Measurements from ENCODE around the gene GUCD1. TPM values are rescaled to one million over a fixed set of nuclear protein-coding genes. Genes with fewer than 3 reads are reported as not detected.
"Not testable (repeated sequence)": the region's sequence is repeated elsewhere in the genome, so short reads cannot be mapped to it uniquely, and the experiment has no call there.

Gene GUCD1
- total RNA-seq, 1 donor = 96.6 TPM

DNA sequence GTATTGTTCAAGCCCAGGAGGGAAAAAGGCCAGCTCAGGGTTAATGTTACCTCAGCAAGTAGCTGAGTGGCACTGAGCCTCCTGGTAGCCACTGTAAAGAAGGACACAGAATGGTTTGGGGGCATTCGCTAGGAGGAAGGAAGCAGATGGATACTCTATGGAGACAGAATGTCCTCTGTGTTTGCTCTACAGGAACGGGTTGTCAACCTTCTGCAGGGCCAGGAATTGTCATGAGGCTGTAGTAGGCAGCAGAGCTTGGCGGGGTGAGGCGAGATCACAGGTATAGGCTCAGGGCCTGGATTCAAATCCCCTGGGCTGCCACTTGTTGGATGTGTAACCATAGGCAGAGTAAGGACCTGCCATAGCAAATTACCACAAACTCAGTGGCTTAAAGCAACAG, 40.9 kb upstream of the GUCD1 start:
- TF ChIP-seq, protein P1, sequence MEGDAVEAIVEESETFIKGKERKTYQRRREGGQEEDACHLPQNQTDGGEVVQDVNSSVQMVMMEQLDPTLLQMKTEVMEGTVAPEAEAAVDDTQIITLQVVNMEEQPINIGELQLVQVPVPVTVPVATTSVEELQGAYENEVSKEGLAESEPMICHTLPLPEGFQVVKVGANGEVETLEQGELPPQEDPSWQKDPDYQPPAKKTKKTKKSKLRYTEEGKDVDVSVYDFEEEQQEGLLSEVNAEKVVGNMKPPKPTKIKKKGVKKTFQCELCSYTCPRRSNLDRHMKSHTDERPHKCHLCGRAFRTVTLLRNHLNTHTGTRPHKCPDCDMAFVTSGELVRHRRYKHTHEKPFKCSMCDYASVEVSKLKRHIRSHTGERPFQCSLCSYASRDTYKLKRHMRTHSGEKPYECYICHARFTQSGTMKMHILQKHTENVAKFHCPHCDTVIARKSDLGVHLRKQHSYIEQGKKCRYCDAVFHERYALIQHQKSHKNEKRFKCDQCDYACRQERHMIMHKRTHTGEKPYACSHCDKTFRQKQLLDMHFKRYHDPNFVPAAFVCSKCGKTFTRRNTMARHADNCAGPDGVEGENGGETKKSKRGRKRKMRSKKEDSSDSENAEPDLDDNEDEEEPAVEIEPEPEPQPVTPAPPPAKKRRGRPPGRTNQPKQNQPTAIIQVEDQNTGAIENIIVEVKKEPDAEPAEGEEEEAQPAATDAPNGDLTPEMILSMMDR (IDR thresholded peaks at IDR 0.05; ENCODE audit: insufficient read depth, low read length) = no peak
- no peak overlapping the region for H3K4me3 ChIP-seq (ENCODE audit: low read depth, low read length)
- no peak for DNase-seq (ENCODE audit: low read depth)

DNA sequence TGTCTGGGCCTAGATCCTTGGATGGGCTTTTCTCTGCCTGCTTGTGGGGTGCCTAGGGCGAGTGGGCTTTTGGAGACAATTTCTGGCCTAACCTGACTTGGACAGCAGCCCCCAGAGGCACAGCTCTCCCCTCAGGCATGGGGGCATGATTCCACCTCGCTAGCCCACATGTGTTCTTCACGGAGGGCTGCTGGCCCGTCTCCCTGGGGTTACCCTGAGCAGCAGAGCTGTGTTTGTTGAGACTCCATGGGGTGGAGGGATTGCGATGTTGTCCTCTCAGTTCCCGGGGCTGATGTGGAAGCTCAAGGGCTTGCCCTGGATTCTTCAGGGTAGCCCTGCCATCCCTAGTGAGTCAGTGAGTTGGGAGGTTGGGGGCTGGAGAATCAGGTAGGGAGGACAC, 40.3 kb upstream of the GUCD1 start:
- no peak overlapping the region for H3K4me3 ChIP-seq (ENCODE audit: low read depth, low read length)
- DNase-seq (ENCODE audit: low read depth) = no peak
- TF ChIP-seq, protein P1 (IDR thresholded peaks at IDR 0.05; ENCODE audit: insufficient read depth, low read length) = no peak

DNA sequence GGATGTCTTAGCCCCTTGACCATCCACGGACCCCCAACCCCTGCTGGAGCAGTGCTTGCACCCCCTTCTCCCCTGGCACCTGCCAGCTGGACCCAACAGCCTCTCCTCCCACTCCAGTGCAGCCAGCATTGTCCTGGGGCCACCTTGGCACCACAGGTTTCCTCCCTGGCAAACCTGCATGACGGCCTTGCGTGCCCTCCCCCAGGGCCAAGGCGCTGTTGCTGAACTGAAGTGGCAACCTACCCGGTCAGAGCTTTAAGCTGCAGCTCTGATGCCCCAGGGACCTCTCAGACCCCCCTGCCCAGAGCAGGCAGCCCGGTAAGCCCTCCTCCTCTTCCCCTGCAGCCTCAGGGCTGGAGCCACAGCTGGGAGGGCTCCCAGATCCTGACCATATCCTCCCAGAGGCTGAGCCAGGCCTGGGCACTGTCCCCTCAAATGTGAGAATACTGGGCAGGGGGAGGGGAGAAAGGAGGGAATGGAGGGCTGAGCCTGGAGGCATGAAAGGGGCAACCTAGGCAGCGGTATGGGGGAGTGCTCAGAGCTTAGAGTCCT, 39.7 kb upstream of the GUCD1 start:
- no peak overlapping the region for H3K4me3 ChIP-seq (ENCODE audit: low read depth, low read length)
- TF ChIP-seq, protein P1 (IDR thresholded peaks at IDR 0.05; ENCODE audit: insufficient read depth, low read length) = no peak
- no peak for DNase-seq (ENCODE audit: low read depth)

DNA sequence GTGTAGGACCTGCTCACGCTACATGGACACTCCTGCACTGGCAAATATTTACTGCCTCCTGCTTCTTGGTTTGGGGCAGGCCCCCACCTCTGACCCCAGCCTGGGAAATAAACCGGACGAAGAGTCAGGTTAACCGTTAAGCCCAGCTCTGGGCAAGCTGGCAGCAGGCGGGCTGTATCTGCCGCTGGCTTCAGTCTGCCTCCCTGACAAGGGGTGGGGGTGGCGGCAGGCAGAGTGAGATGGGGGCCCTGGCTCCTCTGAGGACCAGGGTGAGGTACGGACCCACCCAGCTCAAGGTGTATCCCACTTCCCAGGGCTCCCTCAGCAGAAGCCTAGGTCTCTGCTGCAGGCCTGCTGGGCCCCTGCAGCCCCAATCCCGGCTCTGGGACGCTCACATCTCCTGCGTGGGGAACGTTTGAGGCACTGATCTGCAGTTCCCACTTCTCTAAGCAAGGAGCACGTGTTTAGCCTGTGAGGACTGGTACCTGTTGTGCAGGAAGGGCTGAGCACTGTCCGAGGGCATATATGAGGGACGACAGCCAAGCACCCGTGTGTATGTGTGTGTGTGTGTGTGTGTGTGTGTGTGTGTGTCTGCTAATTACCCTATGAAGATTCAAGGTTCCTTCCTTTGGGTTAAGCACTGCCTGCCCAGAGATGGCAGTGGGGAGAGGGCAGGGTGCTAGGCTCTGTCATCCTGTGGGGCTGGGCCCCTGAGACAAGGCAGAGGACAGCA, 39.1 kb upstream of the GUCD1 start:
- no peak overlapping the region for H3K4me3 ChIP-seq (ENCODE audit: low read depth, low read length)
- no peak for DNase-seq (ENCODE audit: low read depth)
- TF ChIP-seq, protein P1 (IDR thresholded peaks at IDR 0.05; ENCODE audit: insufficient read depth, low read length) = no peak

DNA sequence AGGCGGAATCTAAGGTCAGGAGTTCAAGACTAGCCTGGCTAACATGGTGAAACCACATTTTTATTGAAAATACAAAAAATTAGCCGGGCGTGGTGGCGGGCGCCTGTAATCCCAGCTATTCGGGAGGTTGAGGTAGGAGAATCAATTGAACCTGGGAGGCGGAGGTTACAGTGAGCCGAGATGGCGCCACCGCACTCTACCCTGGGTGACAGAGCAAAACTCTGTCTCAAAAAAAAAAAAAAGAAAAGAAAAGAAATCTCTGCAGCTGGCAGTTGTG, 38.6 kb upstream of the GUCD1 start:
- not testable (repeated sequence) for DNase-seq (ENCODE audit: low read depth)
- peak overlapping the region; percentile 75 for H3K4me3 ChIP-seq (ENCODE audit: low read depth, low read length)

DNA sequence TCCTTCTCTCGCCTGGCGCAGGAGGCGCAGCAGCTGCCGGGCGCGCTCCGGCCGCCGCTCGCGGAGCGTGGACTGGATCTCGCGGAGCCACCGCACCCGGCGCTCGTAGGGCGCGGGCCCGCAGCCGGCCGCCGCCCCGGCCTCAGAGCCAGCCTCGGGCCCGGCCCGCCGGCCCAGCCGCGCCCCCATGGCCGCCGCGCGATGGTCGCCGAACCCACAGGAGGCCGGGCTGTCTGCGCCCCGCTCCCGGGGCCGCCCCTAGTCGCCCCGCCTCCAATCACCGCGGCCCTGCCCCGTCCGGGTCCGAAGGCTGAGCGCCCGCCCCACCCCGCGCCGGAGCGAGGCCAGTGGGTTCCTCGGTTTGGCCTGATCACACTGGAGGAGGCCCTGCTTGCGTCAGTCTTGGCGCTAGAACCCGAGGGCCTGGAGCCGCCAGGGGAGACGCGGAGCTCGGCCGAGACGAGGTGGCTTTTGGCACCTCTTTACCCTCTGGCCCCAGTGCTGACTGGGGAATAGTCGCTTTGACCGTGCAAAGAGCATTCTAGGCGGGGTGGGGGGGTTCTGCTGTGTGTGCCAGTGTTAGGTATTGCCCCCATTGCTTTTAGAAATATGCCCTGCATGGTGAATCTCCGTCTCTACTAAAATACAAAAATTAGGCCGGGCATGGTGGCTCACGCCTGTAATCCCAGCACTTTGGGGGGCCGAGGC, 38.1 kb upstream of the GUCD1 start, which contains the start of gene LRRC75B:
TSS of gene LRRC75B (minus strand) at position 223 of the 708 bp plus-strand sequence. CDS start at position 189, 34 bp downstream.
- DNase-seq (ENCODE audit: low read depth) = peak; percentile 86
- H3K4me3 ChIP-seq (ENCODE audit: low read depth, low read length) = peak within 1 kb of the TSS; percentile 75
- TF ChIP-seq, protein P1 (IDR thresholded peaks at IDR 0.05; ENCODE audit: insufficient read depth, low read length) = no peak

DNA sequence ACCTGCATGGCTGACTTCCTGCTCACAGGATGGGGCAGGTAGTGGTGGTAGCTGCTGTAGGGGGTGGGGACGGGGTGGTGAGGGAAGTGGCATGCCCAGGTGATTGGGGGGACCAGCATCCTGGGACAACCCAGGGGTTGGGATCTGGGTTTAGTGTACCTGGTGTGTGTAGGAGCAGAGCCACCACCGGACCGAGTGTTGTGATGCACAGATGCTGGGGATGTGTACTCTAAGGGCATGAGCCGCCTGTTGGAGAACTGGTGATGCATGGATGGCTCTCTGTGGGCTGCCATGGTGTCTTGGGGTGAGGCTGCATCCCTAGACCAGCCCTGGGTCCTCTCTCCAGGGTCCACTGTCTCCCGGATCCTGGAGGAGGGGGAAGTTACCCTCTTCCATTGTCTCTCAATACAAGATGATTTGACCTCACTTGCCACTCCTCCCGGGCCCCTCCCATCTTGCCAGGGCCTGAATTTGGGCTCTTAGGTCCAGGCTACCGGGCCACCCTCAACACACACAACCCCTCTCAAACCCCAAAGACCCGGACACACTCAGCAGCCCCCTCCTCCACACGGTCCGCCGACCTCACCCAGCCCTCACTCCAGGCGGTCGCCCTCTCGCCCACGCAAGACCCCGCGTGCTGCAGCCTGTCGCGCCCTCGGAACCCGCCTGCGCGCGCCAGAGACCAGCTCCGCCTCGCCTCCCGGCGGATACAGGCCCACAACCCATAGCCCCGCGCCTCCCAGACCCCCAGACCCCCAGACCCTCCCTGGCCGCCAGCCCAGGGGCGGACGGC, 37.3 kb upstream of the GUCD1 start:
- H3K4me3 ChIP-seq (ENCODE audit: low read depth, low read length) = peak overlapping the region; percentile 75
- TF ChIP-seq, protein P1 (IDR thresholded peaks at IDR 0.05; ENCODE audit: insufficient read depth, low read length) = no peak
- DNase-seq (ENCODE audit: low read depth) = peak; percentile 23

Data from fibroblast of the aortic adventitia (primary cell).